Activated CD4-positive, CD25-positive, alpha-beta regulatory T cell treated with anti-CD3 and anti-CD28 coated beads, Interleukin-2, amount 50 U/mL, for 72 hours (primary cell): ENCODE measurements around the gene ZNF132.
"Not testable (repeated sequence)": the region's sequence is repeated elsewhere in the genome, so short reads cannot be mapped to it uniquely, and the experiment has no call there.

Experiments used
- DNase-seq: peaks from one replicate; pipeline ENCODE4 v3.0.0; 2021

Gene ZNF132

GRCh38 chr19:58439576-58440554 is at the start of gene ZNF132:
Gene ZNF132 (minus strand): TSS chr19:58440153. CDS start chr19:58439821, 332 bp downstream.
- peak; percentile 85 for DNase-seq

GRCh38 chr19:58484349-58484748 is 44.4 kb upstream of the ZNF132 start:
- DNase-seq, result not testable (repeated sequence)

- DNase-seq, result no peak
Observed at GRCh38 chr19:58483776-58484175, 43.8 kb upstream of the ZNF132 start.

- no peak for DNase-seq
Observed at GRCh38 chr19:58482372-58482771, 42.4 kb upstream of the ZNF132 start.

GRCh38 chr19:58480831-58481230 is 40.9 kb upstream of the ZNF132 start:
- no peak for DNase-seq

GRCh38 chr19:58480481-58480830 is 40.5 kb upstream of the ZNF132 start:
- no peak for DNase-seq

GRCh38 chr19:58479736-58480480 is 40.0 kb upstream of the ZNF132 start:
- DNase-seq, result no peak

- DNase-seq, result no peak
Observed at GRCh38 chr19:58479303-58479702, 39.4 kb upstream of the ZNF132 start.

- DNase-seq, result no peak
Observed at GRCh38 chr19:58477871-58478270, 37.9 kb upstream of the ZNF132 start.

GRCh38 chr19:58477130-58477529 is 37.2 kb upstream of the ZNF132 start:
- DNase-seq, result no peak

- DNase-seq, result no peak
Observed at GRCh38 chr19:58476498-58477015, 36.6 kb upstream of the ZNF132 start.

- DNase-seq, result peak; percentile 91
Observed at GRCh38 chr19:58475714-58476497, 36.0 kb upstream of the ZNF132 start, which contains the start of gene ZNF446. Gene ZNF446 (plus strand): TSS chr19:58476352. CDS start chr19:58477219, 867 bp downstream.

GRCh38 chr19:58474997-58475713 is 35.2 kb upstream of the ZNF132 start:
- no peak for DNase-seq

- DNase-seq, result no peak
Observed at GRCh38 chr19:58474291-58474996, 34.5 kb upstream of the ZNF132 start.

GRCh38 chr19:58473775-58474174 is 33.8 kb upstream of the ZNF132 start:
- no peak for DNase-seq

GRCh38 chr19:58471736-58472135 is 31.8 kb upstream of the ZNF132 start:
- no peak for DNase-seq

- DNase-seq, result not testable (repeated sequence)
Observed at GRCh38 chr19:58470837-58471543, 31.0 kb upstream of the ZNF132 start.

GRCh38 chr19:58469241-58470013 is 29.5 kb upstream of the ZNF132 start:
- no peak for DNase-seq

GRCh38 chr19:58468216-58468839 is 28.4 kb upstream of the ZNF132 start:
- DNase-seq, result no peak
